ENCODE results near the gene TFF3. TPM values are rescaled to one million over a fixed set of nuclear protein-coding genes. Genes with fewer than 3 reads are reported as not detected.

Gene TFF3
- total and polyA plus RNA-seq, 2 donors: 6.8 to 9.9 TPM

DNA sequence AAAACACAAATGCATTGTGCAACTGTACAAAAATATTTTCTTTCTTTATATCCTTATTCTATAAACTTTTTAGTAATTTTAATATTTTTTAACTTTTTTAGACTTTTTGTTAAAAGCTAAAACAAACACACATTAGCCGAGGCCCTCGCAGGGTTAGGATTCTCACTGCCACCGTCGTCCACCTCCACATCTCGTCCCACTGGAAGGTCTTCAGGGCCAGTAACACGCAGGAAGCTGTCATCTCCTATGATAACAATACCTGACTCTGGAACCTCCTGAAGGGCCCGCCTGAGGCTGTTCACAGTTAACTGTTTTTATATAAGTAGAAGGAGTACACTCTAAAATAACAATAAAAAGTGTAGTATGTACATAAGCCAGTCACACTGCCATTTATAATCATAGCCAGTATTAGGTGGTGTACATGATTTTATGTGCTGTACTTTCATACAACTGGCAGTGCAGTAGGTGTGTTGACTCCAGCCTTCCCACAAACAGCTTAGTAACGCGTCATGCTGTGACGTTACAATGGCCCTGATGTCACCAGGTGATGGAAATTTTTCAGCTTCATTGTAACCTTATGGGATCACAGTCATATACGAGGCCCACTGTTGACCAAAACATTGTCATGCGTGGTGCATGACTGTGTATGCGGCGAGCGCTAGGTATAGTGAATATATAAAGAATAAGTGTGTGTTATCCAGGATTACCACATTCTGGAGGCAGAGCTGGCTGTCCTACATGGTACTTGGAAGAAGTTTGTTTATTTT is 26.8 kb upstream of the TFF3 start:
- no peak overlapping the region for H3K4me3 ChIP-seq (ENCODE audit: low read depth, low read length)
- H3K36me3 ChIP-seq (ENCODE audit: insufficient read depth): no peaks in the 10 kb centered on the region
- H3K27ac ChIP-seq (ENCODE audit: low read depth): no peak overlapping the region
- DNase-seq (ENCODE audit: extremely low spot score): no peak
- no peaks in the 10 kb centered on the region for H3K4me1 ChIP-seq (ENCODE audit: insufficient read depth)
- 88% methylated on average over 15 of the region's 15 CpGs for WGBS

DNA sequence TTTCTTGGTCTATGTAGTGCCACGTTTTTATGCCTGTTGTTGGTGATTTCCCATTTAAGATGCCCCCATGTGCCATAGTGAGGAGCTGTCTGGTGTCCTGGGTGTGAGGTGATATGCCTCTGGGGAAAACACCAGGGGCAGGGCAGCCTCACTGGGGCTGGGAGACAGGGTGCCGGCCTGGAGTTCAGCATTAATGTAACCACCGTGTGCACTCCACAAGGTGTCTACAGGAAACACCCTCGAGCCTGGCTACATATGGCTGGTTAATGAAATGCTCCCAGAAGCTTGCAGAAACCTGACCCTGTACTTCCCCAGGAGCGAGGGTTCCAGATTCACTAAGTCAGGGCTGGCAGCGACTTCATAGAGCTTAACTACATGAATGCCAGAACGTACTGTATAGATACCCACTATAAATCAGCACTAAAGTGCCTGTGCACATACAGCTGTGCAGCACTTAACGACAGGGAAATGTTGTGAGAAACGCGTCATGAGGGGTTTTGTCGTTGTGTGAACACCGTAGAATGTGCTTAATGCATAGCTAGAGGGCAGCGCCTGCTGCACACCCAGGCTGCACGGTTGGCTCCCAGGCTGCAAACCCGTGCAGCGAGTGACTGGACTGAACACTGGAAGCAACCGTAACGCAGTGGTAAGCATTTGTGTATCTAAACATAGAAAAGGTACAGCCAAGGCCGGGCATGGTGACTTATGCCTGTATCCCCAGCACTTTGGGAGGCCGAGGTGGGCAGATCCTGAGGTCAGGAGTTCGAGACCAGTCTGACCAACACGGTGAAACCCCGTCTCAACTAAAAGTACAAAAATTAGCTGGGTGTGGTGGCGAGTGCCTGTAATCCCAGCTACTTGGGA is 25.2 kb upstream of the TFF3 start:
- Histone ChIP-seq H3K36me3 (ENCODE audit: insufficient read depth) (no peaks in the 10 kb centered on the region), H3K27ac (ENCODE audit: low read depth) (no peak overlapping the region), H3K4me1 (ENCODE audit: insufficient read depth) (no peaks in the 10 kb centered on the region), H3K4me3 (ENCODE audit: low read depth, low read length) (no peak overlapping the region)
- DNase-seq (ENCODE audit: extremely low spot score): no peak
- WGBS: 69% methylated on average over 24 of the region's 24 CpGs

DNA sequence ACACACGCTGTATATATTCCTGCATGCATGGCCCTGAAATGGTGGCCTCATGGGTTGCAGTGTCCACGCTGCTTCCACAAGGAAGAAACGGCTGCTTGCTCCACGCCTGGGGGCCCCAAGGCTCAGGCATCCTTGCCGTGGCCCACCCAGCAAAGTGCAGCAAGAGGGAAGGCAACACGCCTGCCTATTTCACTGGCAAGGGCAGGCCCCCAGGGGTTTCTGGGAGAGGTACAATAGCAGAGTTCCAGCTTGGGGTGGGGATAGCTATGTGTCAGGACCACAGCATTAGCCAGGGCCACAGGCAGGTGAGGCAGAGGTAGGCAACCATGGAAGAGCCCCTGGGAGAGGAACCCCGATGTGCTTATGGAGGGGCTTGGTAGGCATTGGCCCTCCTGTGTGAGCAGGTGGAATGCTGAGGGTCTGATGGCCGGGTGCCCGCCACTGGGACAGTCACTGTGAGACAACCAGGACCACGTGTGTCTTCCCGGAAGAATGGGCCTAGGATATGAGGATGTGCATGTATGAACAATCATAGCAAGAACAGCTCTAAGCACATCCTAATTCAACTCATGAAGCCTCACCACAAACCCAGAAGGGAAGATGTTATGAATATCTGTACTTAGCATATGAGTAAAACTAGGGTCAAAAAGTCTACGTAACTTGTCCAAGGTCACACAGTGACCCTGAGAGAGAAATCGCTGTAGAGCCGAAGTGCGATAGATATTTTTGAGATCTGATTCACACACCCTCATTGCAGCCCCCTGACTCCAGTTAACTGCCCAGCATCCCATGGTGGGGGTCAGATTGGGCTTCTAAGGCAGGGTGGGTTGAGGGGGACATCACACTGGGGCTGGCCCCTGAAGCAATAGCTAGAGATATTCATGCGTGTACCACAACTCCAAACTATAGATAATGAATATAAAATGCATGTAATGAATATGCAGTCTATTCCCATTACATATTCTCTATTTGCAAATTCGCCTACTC is 23.8 kb upstream of the TFF3 start:
- no peak overlapping the region for H3K27ac ChIP-seq (ENCODE audit: low read depth)
- H3K4me3 ChIP-seq (ENCODE audit: low read depth, low read length): no peak overlapping the region
- WGBS: 92% methylated on average over 17 of the region's 17 CpGs
- no peaks in the 10 kb centered on the region for H3K4me1 ChIP-seq (ENCODE audit: insufficient read depth)
- H3K36me3 ChIP-seq (ENCODE audit: insufficient read depth): no peaks in the 10 kb centered on the region
- no peak for DNase-seq (ENCODE audit: extremely low spot score)

DNA sequence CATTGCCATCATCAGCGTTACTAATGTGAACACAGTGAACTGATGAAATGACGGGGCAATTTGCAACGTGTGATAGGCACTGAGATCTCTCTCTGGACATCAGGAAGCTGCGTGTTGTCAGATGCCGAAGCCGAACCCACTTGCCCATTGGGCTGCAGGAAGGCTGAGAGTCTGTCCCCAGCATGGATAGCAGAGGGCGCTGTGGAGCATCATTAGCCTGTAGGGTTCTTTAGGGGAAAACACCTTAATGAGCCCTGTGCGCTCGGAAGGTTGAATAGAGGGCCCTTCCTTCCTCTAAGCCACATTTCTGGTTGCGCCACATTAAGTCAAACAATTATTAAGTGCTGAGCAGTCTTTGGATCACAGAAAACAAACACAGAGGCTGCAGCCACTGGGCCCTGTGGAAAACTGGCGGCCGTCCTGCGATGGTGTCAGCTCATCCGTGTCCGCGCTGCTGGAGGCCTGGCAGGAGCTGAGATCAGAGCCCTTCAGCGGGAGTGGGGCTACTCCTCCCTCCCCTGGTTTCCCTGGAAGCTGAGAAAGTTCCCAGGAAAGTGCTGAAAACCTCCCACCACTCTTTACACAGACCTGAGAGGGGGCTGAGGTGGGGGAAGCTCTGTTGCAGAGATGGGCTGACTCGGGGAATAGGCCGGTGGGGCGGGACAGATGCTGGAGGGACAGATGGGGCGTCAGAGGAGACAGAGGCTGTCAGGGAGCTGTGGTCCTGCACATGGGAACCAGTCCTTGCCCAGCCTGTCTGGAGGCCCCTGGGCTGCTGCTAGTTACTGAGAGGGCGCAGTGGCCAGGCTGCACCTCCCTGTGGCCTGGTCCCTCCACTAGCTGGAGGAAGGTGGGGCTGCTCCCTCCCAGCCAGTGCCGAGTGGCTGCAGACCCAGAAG is 22.9 kb upstream of the TFF3 start:
- DNase-seq (ENCODE audit: extremely low spot score): peak; percentile 49
- 35% methylated on average over 23 of the region's 23 CpGs for WGBS
- Histone ChIP-seq H3K36me3 (ENCODE audit: insufficient read depth) (no peaks in the 10 kb centered on the region), H3K27ac (ENCODE audit: low read depth) (no peak overlapping the region), H3K4me1 (ENCODE audit: insufficient read depth) (no peaks in the 10 kb centered on the region), H3K4me3 (ENCODE audit: low read depth, low read length) (no peak overlapping the region)

DNA sequence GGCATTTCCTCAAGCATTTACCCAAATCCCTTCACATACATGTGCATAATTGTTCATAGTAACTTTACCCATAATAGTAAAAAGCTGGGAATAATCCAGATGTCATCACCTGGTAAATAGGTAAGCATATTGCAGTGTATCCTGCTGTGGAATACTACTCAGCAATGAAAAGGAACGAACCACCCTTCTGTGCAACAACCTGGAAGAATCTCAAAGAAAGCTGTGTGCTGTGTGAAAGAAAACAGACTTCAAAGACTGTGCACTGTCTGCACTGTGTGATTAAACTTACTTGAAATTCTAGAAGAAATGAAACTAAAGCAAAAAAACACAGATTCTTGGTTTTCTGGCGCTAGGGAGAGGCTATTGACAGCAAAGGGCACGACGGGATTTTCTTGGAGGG is 22.1 kb upstream of the TFF3 start:
- H3K27ac ChIP-seq (ENCODE audit: low read depth): no peak overlapping the region
- no peak overlapping the region for H3K4me3 ChIP-seq (ENCODE audit: low read depth, low read length)
- WGBS: 89% methylated on average over 4 of the region's 4 CpGs
- no peaks in the 10 kb centered on the region for H3K36me3 ChIP-seq (ENCODE audit: insufficient read depth)
- no peak for DNase-seq (ENCODE audit: extremely low spot score)
- H3K4me1 ChIP-seq (ENCODE audit: insufficient read depth): no peaks in the 10 kb centered on the region

DNA sequence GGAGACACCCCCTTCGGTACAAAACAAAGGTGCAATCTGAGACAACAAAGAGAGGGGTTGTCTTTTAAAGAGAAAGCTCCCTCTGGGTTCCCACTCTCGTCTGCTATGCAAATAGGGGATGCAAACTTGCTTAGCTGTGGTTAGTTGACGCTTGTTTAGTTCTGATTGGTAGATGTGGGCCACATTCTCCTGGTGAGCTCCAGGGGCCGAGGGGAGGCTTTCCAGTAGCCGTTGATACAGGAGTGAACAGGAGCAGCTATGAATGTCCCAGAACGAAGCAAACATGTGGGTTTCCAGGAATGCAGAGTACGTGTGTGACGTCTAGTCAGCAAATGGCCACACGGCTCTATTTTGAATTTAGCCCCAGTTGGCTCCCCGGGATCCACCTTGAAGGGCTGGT is 20.8 kb upstream of the TFF3 start:
- no peak overlapping the region for H3K4me3 ChIP-seq (ENCODE audit: low read depth, low read length)
- no peak for DNase-seq (ENCODE audit: extremely low spot score)

DNA sequence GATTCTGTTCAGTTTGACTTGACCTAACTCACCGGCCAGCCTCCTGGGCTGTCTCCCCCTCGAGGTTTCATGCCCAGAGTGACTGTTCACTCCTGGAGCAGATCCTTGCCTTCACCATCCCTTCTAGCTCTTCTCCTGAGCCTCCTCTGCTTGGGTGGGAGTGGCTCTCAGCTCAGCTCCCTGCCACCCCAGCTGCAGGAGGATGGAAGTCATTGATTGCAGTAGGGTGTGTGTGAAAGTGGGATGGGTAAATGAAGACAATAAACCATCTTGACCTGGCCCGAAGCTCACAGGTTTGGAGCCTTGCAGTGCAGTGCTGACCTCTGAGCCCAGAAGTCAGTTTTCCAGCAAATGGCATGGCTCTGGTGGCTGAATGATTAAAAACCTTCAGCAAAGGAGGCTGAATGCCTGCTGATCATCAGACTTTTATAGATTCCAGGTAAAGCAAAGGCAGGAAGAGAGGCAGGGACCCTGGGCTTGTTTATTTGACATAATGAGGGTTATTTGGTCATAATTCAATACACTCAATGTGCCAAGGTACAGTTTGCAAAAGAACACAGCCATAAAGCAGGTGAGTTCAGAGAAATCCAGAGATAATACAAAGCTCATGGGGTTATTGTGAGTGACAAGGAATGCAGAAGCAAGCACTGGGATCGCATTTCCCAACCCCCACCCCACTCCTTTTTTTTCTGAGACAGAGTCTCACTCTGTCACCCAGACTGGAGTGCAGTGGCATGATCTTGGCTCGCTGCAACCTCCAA is 17.5 kb upstream of the TFF3 start:
- DNase-seq (ENCODE audit: extremely low spot score): no peak
- Histone ChIP-seq H3K27ac (ENCODE audit: low read depth) (no peak overlapping the region), H3K4me1 (ENCODE audit: insufficient read depth) (no peaks in the 10 kb centered on the region), H3K36me3 (ENCODE audit: insufficient read depth) (no peaks in the 10 kb centered on the region), H3K4me3 (ENCODE audit: low read depth, low read length) (no peak overlapping the region)
- WGBS: 71% methylated on average over 5 of the region's 5 CpGs

More for the DNA sequence above, 20.8 kb upstream of the TFF3 start:
- no peaks in the 10 kb centered on the region for H3K36me3 ChIP-seq (ENCODE audit: insufficient read depth)
- no peaks in the 10 kb centered on the region for H3K4me1 ChIP-seq (ENCODE audit: insufficient read depth)
- 18% methylated on average over 10 of the region's 10 CpGs for WGBS
- no peak overlapping the region for H3K27ac ChIP-seq (ENCODE audit: low read depth)

DNA sequence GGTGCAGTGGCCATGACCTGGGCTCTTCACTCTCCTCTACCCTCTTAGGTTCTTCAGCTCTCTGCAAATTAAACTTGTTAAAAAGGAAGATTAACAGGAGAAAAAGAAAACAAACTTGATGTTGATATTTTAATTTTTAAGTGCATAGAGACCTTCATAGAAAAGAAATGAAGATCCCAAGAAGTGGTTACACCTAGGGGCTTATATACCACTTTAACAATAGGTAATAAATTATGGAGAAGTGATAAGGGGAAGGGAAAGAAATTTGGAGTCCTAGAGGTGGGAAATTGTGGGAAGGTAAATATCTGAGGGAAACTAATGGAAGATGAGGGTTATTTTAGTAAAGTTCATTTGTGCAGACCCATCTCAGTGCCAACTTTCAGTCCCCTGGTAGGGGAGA is 16.5 kb upstream of the TFF3 start:
- no peak for DNase-seq (ENCODE audit: extremely low spot score)
- H3K4me1 ChIP-seq (ENCODE audit: insufficient read depth): no peaks in the 10 kb centered on the region
- H3K4me3 ChIP-seq (ENCODE audit: low read depth, low read length): no peak overlapping the region
- no peak overlapping the region for H3K27ac ChIP-seq (ENCODE audit: low read depth)
- H3K36me3 ChIP-seq (ENCODE audit: insufficient read depth): no peaks in the 10 kb centered on the region

DNA sequence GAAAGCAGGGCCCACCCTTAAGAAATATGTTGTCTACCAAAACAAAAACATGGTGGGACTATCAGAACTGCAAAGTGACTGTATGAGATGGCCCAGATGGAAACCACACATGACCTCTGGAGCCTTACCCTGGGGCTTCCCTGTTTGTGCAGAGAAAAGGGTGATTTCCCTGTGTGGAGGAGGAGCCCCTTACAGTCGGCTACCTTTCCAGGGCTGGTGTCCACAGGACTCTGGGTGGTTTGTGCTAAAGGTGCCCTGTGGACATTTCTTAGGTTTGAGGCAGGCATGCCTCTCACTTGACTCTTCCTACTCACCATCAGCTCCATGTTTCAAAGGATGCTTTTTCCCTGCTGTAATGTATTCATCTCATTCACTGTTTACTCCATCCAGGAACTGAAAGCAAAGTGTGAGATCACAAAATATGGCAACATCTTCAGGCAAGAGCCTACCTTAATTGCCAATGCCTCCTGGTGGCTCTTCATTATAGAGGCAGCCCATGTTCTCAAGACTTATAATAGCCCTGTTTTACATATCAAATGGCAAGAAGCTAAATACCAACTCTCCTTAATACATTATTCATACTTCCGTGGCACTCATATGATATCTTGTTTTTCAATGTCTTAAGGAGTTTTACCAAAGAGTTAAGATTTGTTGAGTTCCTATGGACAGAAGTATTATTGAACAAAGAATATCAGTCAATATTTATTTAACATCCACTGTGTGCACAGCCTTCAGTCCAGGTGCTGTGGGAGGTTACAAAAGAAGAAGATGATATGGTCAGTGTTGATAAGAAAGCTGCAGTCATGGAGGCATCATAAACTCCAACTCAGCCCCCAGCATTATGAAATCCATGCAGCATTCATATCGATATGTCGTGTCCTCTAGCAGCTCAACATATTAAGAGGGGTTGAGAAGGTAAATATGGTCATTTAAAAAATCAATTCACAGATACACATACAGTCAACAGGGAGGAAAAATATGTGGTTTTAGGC is 15.5 kb upstream of the TFF3 start:
- no peaks in the 10 kb centered on the region for H3K4me1 ChIP-seq (ENCODE audit: insufficient read depth)
- no peak for DNase-seq (ENCODE audit: extremely low spot score)
- no peaks in the 10 kb centered on the region for H3K36me3 ChIP-seq (ENCODE audit: insufficient read depth)
- no peak overlapping the region for H3K27ac ChIP-seq (ENCODE audit: low read depth)
- WGBS: 88% methylated on average over 4 of the region's 4 CpGs
- no peak overlapping the region for H3K4me3 ChIP-seq (ENCODE audit: low read depth, low read length)

DNA sequence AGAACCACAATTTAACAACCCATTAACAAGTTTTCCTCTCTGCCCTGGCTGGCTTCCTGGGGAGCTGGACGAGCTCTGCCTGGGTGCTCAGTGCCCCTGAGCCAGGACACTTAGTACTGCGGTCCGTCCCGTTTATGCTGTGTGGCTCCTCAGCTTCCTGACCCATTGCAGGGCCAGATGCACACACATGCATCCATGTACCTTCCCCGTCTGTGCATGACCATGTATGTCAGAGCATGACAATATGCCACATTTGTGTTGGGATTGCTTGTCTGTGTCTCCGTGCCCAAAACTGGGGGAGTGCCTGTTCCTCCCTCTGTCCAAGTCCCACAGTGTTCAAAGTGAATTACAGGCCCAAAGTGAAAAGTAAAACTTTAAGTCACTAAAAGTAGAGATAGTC is 9.7 kb upstream of the TFF3 start:
- no peaks in the 10 kb centered on the region for H3K4me1 ChIP-seq (ENCODE audit: insufficient read depth)
- H3K27ac ChIP-seq (ENCODE audit: low read depth): no peak overlapping the region
- no peaks in the 10 kb centered on the region for H3K36me3 ChIP-seq (ENCODE audit: insufficient read depth)
- 76% methylated on average over 6 of the region's 6 CpGs for WGBS
- no peak for DNase-seq (ENCODE audit: extremely low spot score)
- H3K4me3 ChIP-seq (ENCODE audit: low read depth, low read length): no peak overlapping the region

DNA sequence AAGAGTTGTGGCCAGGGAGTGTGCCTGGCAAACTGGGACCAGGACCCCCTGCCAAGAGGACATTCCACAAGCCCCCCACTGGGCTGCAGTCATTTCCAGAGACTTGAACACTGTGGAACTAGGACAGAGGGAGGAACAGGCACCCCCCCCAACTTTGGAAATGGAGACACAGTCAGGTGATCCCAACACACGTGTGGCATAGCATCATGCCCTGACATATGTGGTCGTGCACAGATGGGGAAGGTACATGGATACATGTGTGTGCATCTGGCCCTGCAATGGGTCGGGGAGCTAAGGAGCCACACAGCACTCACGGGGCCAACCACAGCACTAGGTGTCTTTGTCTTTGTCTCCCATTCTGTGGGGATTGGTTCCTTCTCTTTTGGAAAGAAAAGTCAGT is 6.6 kb upstream of the TFF3 start:
- Histone ChIP-seq H3K27ac (ENCODE audit: low read depth) (no peak overlapping the region), H3K4me1 (ENCODE audit: insufficient read depth) (no peaks in the 10 kb centered on the region), H3K4me3 (ENCODE audit: low read depth, low read length) (no peak overlapping the region), H3K36me3 (ENCODE audit: insufficient read depth) (no peaks in the 10 kb centered on the region)
- WGBS: 86% methylated on average over 4 of the region's 4 CpGs
- DNase-seq (ENCODE audit: extremely low spot score): no peak
